ENCODE data around the gene SPOCK2.

DNA sequence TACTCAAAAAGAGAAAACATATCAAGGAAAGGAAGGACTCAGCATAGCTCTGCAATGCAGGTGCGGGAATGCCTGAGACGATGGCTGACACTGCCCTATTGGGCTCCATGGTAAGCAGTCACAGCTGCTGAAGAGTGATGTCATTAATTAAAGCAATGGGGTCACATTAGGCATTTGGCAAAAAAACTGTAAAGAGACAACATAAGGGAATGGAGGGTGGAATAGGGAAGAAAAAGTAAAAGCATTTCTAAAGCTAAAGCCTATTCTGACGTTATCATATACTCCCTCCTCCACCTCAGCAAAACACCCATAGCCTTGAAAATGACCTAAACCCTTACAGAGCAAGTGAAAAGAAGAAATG, 38.5 kb upstream of the SPOCK2 start:
- no peak for TF ChIP-seq EP300 (conservative IDR thresholded peaks at IDR 0.05; ENCODE audit: poor library complexity, severe bottlenecking)
- TF ChIP-seq, protein P1, sequence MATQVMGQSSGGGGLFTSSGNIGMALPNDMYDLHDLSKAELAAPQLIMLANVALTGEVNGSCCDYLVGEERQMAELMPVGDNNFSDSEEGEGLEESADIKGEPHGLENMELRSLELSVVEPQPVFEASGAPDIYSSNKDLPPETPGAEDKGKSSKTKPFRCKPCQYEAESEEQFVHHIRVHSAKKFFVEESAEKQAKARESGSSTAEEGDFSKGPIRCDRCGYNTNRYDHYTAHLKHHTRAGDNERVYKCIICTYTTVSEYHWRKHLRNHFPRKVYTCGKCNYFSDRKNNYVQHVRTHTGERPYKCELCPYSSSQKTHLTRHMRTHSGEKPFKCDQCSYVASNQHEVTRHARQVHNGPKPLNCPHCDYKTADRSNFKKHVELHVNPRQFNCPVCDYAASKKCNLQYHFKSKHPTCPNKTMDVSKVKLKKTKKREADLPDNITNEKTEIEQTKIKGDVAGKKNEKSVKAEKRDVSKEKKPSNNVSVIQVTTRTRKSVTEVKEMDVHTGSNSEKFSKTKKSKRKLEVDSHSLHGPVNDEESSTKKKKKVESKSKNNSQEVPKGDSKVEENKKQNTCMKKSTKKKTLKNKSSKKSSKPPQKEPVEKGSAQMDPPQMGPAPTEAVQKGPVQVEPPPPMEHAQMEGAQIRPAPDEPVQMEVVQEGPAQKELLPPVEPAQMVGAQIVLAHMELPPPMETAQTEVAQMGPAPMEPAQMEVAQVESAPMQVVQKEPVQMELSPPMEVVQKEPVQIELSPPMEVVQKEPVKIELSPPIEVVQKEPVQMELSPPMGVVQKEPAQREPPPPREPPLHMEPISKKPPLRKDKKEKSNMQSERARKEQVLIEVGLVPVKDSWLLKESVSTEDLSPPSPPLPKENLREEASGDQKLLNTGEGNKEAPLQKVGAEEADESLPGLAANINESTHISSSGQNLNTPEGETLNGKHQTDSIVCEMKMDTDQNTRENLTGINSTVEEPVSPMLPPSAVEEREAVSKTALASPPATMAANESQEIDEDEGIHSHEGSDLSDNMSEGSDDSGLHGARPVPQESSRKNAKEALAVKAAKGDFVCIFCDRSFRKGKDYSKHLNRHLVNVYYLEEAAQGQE (IDR thresholded peaks at IDR 0.05; ENCODE audit: borderline replicate concordance), result no peak
- TF ChIP-seq, protein P2, sequence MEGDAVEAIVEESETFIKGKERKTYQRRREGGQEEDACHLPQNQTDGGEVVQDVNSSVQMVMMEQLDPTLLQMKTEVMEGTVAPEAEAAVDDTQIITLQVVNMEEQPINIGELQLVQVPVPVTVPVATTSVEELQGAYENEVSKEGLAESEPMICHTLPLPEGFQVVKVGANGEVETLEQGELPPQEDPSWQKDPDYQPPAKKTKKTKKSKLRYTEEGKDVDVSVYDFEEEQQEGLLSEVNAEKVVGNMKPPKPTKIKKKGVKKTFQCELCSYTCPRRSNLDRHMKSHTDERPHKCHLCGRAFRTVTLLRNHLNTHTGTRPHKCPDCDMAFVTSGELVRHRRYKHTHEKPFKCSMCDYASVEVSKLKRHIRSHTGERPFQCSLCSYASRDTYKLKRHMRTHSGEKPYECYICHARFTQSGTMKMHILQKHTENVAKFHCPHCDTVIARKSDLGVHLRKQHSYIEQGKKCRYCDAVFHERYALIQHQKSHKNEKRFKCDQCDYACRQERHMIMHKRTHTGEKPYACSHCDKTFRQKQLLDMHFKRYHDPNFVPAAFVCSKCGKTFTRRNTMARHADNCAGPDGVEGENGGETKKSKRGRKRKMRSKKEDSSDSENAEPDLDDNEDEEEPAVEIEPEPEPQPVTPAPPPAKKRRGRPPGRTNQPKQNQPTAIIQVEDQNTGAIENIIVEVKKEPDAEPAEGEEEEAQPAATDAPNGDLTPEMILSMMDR (IDR thresholded peaks at IDR 0.05; ENCODE audit: poor library complexity, severe bottlenecking), result no peak
- TF ChIP-seq EZH2 (IDR thresholded peaks at IDR 0.05; ENCODE audit: borderline replicate concordance, insufficient read depth, low read length, poor library complexity, severe bottlenecking), result no peak
- TF ChIP-seq POLR2AphosphoS5 (IDR thresholded peaks at IDR 0.05), result no peak
- no peak for TF ChIP-seq TAF1 (IDR thresholded peaks at IDR 0.05; ENCODE audit: low read depth)
- TF ChIP-seq MXI1 (conservative IDR thresholded peaks at IDR 0.05; ENCODE audit: poor library complexity, severe bottlenecking), result no peak
- TF ChIP-seq RAD21 (conservative IDR thresholded peaks at IDR 0.05), result no peak
- TF ChIP-seq SMC3 (conservative IDR thresholded peaks at IDR 0.05; ENCODE audit: poor library complexity), result no peak
